ENCODE data around the gene ARPC1B. TPM values are rescaled to one million over a fixed set of nuclear protein-coding genes. Genes with fewer than 3 reads are reported as not detected.

ARPC1B gene
- polyA plus RNA-seq, 1 donor, result 73.1 TPM

DNA sequence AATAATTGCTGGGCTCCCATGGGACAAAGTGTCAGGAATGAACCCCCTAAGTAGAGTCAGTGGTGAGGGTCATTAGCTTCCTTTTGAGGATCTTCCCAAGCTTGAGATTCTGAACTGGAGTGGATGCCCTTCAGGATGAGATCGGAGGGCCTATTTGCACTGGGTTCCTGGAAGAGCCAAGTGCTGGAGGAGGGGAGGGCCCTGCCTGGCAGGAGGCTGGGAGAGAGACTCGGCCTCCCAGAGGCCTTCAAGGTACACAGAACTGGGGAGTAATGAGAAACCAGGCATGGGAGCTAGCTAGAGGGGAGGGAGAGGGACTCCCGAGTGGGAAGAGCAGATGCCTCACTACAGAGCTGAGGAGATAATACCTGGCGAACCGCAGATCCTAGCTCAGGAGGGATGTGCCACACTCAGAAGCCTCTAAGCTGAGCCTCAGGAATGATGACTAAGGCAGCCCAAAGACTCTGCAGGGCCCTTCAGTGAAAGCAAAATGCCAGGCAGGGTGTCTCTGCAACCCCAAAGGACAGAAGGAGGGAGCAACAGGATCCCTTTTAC lies 24.4 kb downstream of the ARPC1B start:
- no peaks in the 10 kb centered on the region for H3K9me3 ChIP-seq (ENCODE audit: control insufficient read depth, low read depth, low read length)
- H3K27me3 ChIP-seq (ENCODE audit: control insufficient read depth, insufficient read depth, low read length), result no peaks in the 10 kb centered on the region
- peaks cover 88% of the 10 kb centered on the region for H3K36me3 ChIP-seq (ENCODE audit: control insufficient read depth, insufficient read depth, low read length)
- H3K4me3 ChIP-seq (ENCODE audit: low read length), result no peak overlapping the region
- no peak overlapping the region for H3K27ac ChIP-seq (ENCODE audit: low read length)
- no peaks in the 10 kb centered on the region for H3K4me1 ChIP-seq (ENCODE audit: control insufficient read depth, insufficient read depth, low read length)
- no peak for DNase-seq
- WGBS (ENCODE audit: insufficient coverage, low lambda C conversion rate), result no CpG with 5 or more reads among the region's 5 CpGs

- H3K36me3 ChIP-seq (ENCODE audit: control insufficient read depth, insufficient read depth, low read length), result peaks cover 88% of the 10 kb centered on the region
- DNase-seq, result no peak
- no peaks in the 10 kb centered on the region for H3K27me3 ChIP-seq (ENCODE audit: control insufficient read depth, insufficient read depth, low read length)
- no peak overlapping the region for H3K27ac ChIP-seq (ENCODE audit: low read length)
- no peak overlapping the region for H3K4me3 ChIP-seq (ENCODE audit: low read length)
- no peaks in the 10 kb centered on the region for H3K4me1 ChIP-seq (ENCODE audit: control insufficient read depth, insufficient read depth, low read length)
- WGBS (ENCODE audit: insufficient coverage, low lambda C conversion rate), result no CpG with 5 or more reads among the region's 6 CpGs
- H3K9me3 ChIP-seq (ENCODE audit: control insufficient read depth, low read depth, low read length), result no peaks in the 10 kb centered on the region
Observed at GRCh38 chr7:99399597-99399996, 25.1 kb downstream of the ARPC1B start.

GRCh38 chr7:99402854-99403253 lies 28.3 kb downstream of the ARPC1B start:
- Histone ChIP-seq H3K9me3 (ENCODE audit: control insufficient read depth, low read depth, low read length) (no peaks in the 10 kb centered on the region), H3K4me3 (ENCODE audit: low read length) (no peak overlapping the region), H3K36me3 (ENCODE audit: control insufficient read depth, insufficient read depth, low read length) (peaks cover 65% of the 10 kb centered on the region), H3K27ac (ENCODE audit: low read length) (no peak overlapping the region), H3K4me1 (ENCODE audit: control insufficient read depth, insufficient read depth, low read length) (no peaks in the 10 kb centered on the region), H3K27me3 (ENCODE audit: control insufficient read depth, insufficient read depth, low read length) (no peaks in the 10 kb centered on the region)
- no peak for DNase-seq
- whole genome bisulfite sequencing (ENCODE audit: insufficient coverage, low lambda C conversion rate), result no CpG with 5 or more reads among the region's 3 CpGs

DNA sequence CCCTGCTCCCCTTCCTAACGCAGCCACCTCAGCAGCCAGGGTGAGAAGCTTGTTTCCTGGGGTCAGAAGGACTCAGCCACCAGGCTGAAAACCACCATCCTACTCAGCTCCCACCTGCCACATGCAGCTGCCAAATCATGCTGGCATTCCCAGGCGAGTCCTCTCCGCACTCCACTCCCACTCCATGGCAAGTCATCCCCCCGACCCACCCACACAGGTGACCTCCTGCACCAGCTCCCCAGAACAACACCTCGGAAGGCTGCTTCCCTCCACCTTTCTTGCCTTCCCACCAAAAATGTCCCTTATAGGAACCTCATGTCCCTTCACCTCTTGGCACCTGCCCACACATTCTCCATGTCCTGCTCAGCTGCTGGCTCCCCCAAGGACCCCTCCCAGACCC lies 29.2 kb downstream of the ARPC1B start:
- no peaks in the 10 kb centered on the region for H3K4me1 ChIP-seq (ENCODE audit: control insufficient read depth, insufficient read depth, low read length)
- no CpG with 5 or more reads among the region's 5 CpGs for WGBS (ENCODE audit: insufficient coverage, low lambda C conversion rate)

GRCh38 chr7:99404235-99404976 lies 29.9 kb downstream of the ARPC1B start:
- Histone ChIP-seq H3K27ac (ENCODE audit: low read length) (no peak overlapping the region), H3K27me3 (ENCODE audit: control insufficient read depth, insufficient read depth, low read length) (no peaks in the 10 kb centered on the region), H3K4me3 (ENCODE audit: low read length) (no peak overlapping the region), H3K9me3 (ENCODE audit: control insufficient read depth, low read depth, low read length) (no peaks in the 10 kb centered on the region), H3K4me1 (ENCODE audit: control insufficient read depth, insufficient read depth, low read length) (no peaks in the 10 kb centered on the region), H3K36me3 (ENCODE audit: control insufficient read depth, insufficient read depth, low read length) (peaks cover 50% of the 10 kb centered on the region)
- WGBS (ENCODE audit: insufficient coverage, low lambda C conversion rate), result 100% methylated on average over 2 of the region's 18 CpGs
- DNase-seq, result no peak

More for the DNA sequence above, 29.2 kb downstream of the ARPC1B start:
- H3K36me3 ChIP-seq (ENCODE audit: control insufficient read depth, insufficient read depth, low read length), result peaks cover 56% of the 10 kb centered on the region
- no peaks in the 10 kb centered on the region for H3K27me3 ChIP-seq (ENCODE audit: control insufficient read depth, insufficient read depth, low read length)
- no peak for DNase-seq
- H3K9me3 ChIP-seq (ENCODE audit: control insufficient read depth, low read depth, low read length), result no peaks in the 10 kb centered on the region
- H3K4me3 ChIP-seq (ENCODE audit: low read length), result no peak overlapping the region
- no peak overlapping the region for H3K27ac ChIP-seq (ENCODE audit: low read length)

DNA sequence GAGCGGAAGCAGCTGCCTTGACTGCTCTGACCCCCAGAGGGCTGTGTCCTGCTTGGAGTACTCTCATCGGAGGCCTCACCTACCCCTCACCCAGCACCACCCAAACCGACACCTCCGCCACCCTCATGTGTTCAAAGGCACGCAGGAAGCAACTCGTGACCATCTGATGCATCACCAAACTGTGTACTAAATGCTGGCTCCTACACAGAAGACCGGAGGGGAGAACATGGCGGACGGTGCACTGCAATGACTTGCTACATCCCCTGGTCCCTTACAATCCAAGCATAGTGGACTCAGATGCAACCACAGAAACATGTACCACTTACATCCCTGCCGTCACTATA lies 30.4 kb downstream of the ARPC1B start:
- no CpG with 5 or more reads among the region's 10 CpGs for WGBS (ENCODE audit: insufficient coverage, low lambda C conversion rate)
- H3K4me1 ChIP-seq (ENCODE audit: control insufficient read depth, insufficient read depth, low read length), result peaks cover 2% of the 10 kb centered on the region
- no peaks in the 10 kb centered on the region for H3K27me3 ChIP-seq (ENCODE audit: control insufficient read depth, insufficient read depth, low read length)
- no peaks in the 10 kb centered on the region for H3K9me3 ChIP-seq (ENCODE audit: control insufficient read depth, low read depth, low read length)
- H3K27ac ChIP-seq (ENCODE audit: low read length), result no peak overlapping the region
- no peak overlapping the region for H3K4me3 ChIP-seq (ENCODE audit: low read length)
- H3K36me3 ChIP-seq (ENCODE audit: control insufficient read depth, insufficient read depth, low read length), result peaks cover 44% of the 10 kb centered on the region
- DNase-seq, result no peak

GRCh38 chr7:99406557-99406956 lies 32.0 kb downstream of the ARPC1B start:
- Histone ChIP-seq H3K27me3 (ENCODE audit: control insufficient read depth, insufficient read depth, low read length) (no peaks in the 10 kb centered on the region), H3K9me3 (ENCODE audit: control insufficient read depth, low read depth, low read length) (no peaks in the 10 kb centered on the region), H3K4me3 (ENCODE audit: low read length) (no peak overlapping the region), H3K4me1 (ENCODE audit: control insufficient read depth, insufficient read depth, low read length) (peaks cover 4% of the 10 kb centered on the region), H3K36me3 (ENCODE audit: control insufficient read depth, insufficient read depth, low read length) (peaks cover 40% of the 10 kb centered on the region), H3K27ac (ENCODE audit: low read length) (no peak overlapping the region)
- no peak for DNase-seq
- WGBS (ENCODE audit: insufficient coverage, low lambda C conversion rate), result no CpG with 5 or more reads among the region's 1 CpG

GRCh38 chr7:99407872-99408378 lies 33.4 kb downstream of the ARPC1B start:
- Histone ChIP-seq H3K4me3 (ENCODE audit: low read length) (peak overlapping the region; percentile 90), H3K27me3 (ENCODE audit: control insufficient read depth, insufficient read depth, low read length) (no peaks in the 10 kb centered on the region), H3K36me3 (ENCODE audit: control insufficient read depth, insufficient read depth, low read length) (peaks cover 43% of the 10 kb centered on the region), H3K4me1 (ENCODE audit: control insufficient read depth, insufficient read depth, low read length) (peaks cover 4% of the 10 kb centered on the region), H3K27ac (ENCODE audit: low read length) (peak overlapping the region; percentile 88), H3K9me3 (ENCODE audit: control insufficient read depth, low read depth, low read length) (no peaks in the 10 kb centered on the region)
- no CpG with 5 or more reads among the region's 28 CpGs for WGBS (ENCODE audit: insufficient coverage, low lambda C conversion rate)
- peak in 1 of 2 donors; percentile 33 for DNase-seq

GRCh38 chr7:99408379-99409191 lies 34.1 kb downstream of the ARPC1B start, which contains the start of the genes BUD31 and PDAP1:
TSS of gene BUD31 (plus strand) at chr7:99408969. CDS start at chr7:99411093, 2,124 bp downstream.
TSS of gene PDAP1 (minus strand) at chr7:99408597. CDS start at chr7:99408548, 49 bp downstream.
- DNase-seq, result peak; percentile 91 to 97
- H3K4me1 ChIP-seq (ENCODE audit: control insufficient read depth, insufficient read depth, low read length), result peaks cover 4% of the 10 kb centered on the region
- no peaks in the 10 kb centered on the region for H3K27me3 ChIP-seq (ENCODE audit: control insufficient read depth, insufficient read depth, low read length)
- peak within 1 kb of the TSS; percentile 90 for H3K4me3 ChIP-seq (ENCODE audit: low read length)
- H3K36me3 ChIP-seq (ENCODE audit: control insufficient read depth, insufficient read depth, low read length), result peaks cover 42% of the 10 kb centered on the region
- H3K9me3 ChIP-seq (ENCODE audit: control insufficient read depth, low read depth, low read length), result no peaks in the 10 kb centered on the region
- WGBS (ENCODE audit: insufficient coverage, low lambda C conversion rate), result no CpG with 5 or more reads among the region's 72 CpGs
- H3K27ac ChIP-seq (ENCODE audit: low read length), result peak within 1 kb of the TSS; percentile 88

- H3K9me3 ChIP-seq (ENCODE audit: control insufficient read depth, low read depth, low read length), result no peaks in the 10 kb centered on the region
- peaks cover 4% of the 10 kb centered on the region for H3K4me1 ChIP-seq (ENCODE audit: control insufficient read depth, insufficient read depth, low read length)
- H3K36me3 ChIP-seq (ENCODE audit: control insufficient read depth, insufficient read depth, low read length), result peaks cover 42% of the 10 kb centered on the region
- peak overlapping the region; percentile 90 for H3K4me3 ChIP-seq (ENCODE audit: low read length)
- H3K27ac ChIP-seq (ENCODE audit: low read length), result peak overlapping the region; percentile 88
- H3K27me3 ChIP-seq (ENCODE audit: control insufficient read depth, insufficient read depth, low read length), result no peaks in the 10 kb centered on the region
- no peak for DNase-seq
- 0% methylated on average over 5 of the region's 18 CpGs for WGBS (ENCODE audit: insufficient coverage, low lambda C conversion rate)
Observed at GRCh38 chr7:99409192-99409572, 34.7 kb downstream of the ARPC1B start.

All from large intestine (tissue), 3 donors.